Measurements from ENCODE around the gene MGARP.
"Not testable (repeated sequence)": the region's sequence is repeated elsewhere in the genome, so short reads cannot be mapped to it uniquely, and the experiment has no call there.

MGARP gene

GRCh38 chr4:139297001-139297410 lies 17.0 kb upstream of the MGARP start:
- DNase-seq (ENCODE audit: extremely low spot score, insufficient read length, low read depth) (no peak), FAIRE-seq (no peak)

GRCh38 chr4:139295942-139296299 lies 15.9 kb upstream of the MGARP start:
- DNase-seq (ENCODE audit: extremely low spot score, insufficient read length, low read depth), result no peak

GRCh38 chr4:139295206-139295941 lies 15.3 kb upstream of the MGARP start:
- peak; percentile 84 for FAIRE-seq

More at GRCh38 chr4:139295942-139296299, 15.9 kb upstream of the MGARP start:
- FAIRE-seq, result no peak

GRCh38 chr4:139286186-139286698 lies 6.2 kb upstream of the MGARP start:
- DNase-seq (ENCODE audit: extremely low spot score, insufficient read length, low read depth), result no peak
- FAIRE-seq, result no peak

More at GRCh38 chr4:139295206-139295941, 15.3 kb upstream of the MGARP start:
- DNase-seq (ENCODE audit: extremely low spot score, insufficient read length, low read depth), result peak; percentile 76

- no peak for DNase-seq (ENCODE audit: extremely low spot score, insufficient read length, low read depth)
Observed at GRCh38 chr4:139282721-139283075, 2.7 kb upstream of the MGARP start.

GRCh38 chr4:139282065-139282720 lies 2.2 kb upstream of the MGARP start:
- DNase-seq (ENCODE audit: extremely low spot score, insufficient read length, low read depth) (no peak), FAIRE-seq (no peak)

More at GRCh38 chr4:139282721-139283075, 2.7 kb upstream of the MGARP start:
- FAIRE-seq, result no peak

- no peak for FAIRE-seq
- DNase-seq (ENCODE audit: extremely low spot score, insufficient read length, low read depth), result no peak
Observed at GRCh38 chr4:139278912-139279759, 889 bp downstream of the MGARP start.

GRCh38 chr4:139278485-139278884 lies 1.5 kb downstream of the MGARP start:
- DNase-seq (ENCODE audit: extremely low spot score, insufficient read length, low read depth) (no peak), FAIRE-seq (no peak)

- no peak for DNase-seq (ENCODE audit: extremely low spot score, insufficient read length, low read depth)
- no peak for FAIRE-seq
Observed at GRCh38 chr4:139275281-139275735, 4.7 kb downstream of the MGARP start.

GRCh38 chr4:139274790-139275189 lies 5.2 kb downstream of the MGARP start:
- FAIRE-seq (no peak), DNase-seq (ENCODE audit: extremely low spot score, insufficient read length, low read depth) (no peak)

GRCh38 chr4:139273835-139274234 lies 6.2 kb downstream of the MGARP start:
- no peak for DNase-seq (ENCODE audit: extremely low spot score, insufficient read length, low read depth)
- FAIRE-seq, result no peak

- FAIRE-seq (no peak), DNase-seq (ENCODE audit: extremely low spot score, insufficient read length, low read depth) (no peak)
Observed at GRCh38 chr4:139267301-139267700, 12.7 kb downstream of the MGARP start.

GRCh38 chr4:139266583-139267257 lies 13.3 kb downstream of the MGARP start:
- FAIRE-seq (peak; percentile 100), DNase-seq (ENCODE audit: extremely low spot score, insufficient read length, low read depth) (peak; percentile 75)

- no peak for DNase-seq (ENCODE audit: extremely low spot score, insufficient read length, low read depth)
- no peak for FAIRE-seq
Observed at GRCh38 chr4:139266208-139266582, 13.8 kb downstream of the MGARP start.

- FAIRE-seq (no peak), DNase-seq (ENCODE audit: extremely low spot score, insufficient read length, low read depth) (no peak)
Observed at GRCh38 chr4:139265654-139266053, 14.4 kb downstream of the MGARP start.

GRCh38 chr4:139256349-139256748 lies 23.7 kb downstream of the MGARP start:
- DNase-seq (ENCODE audit: extremely low spot score, insufficient read length, low read depth), result no peak
- FAIRE-seq, result no peak

- DNase-seq (ENCODE audit: extremely low spot score, insufficient read length, low read depth); FAIRE-seq: not testable (repeated sequence)
Observed at GRCh38 chr4:139255581-139255980, 24.4 kb downstream of the MGARP start.

GRCh38 chr4:139253713-139254112 lies 26.3 kb downstream of the MGARP start:
- FAIRE-seq (no peak), DNase-seq (ENCODE audit: extremely low spot score, insufficient read length, low read depth) (no peak)

GRCh38 chr4:139253046-139253445 lies 27.0 kb downstream of the MGARP start:
- FAIRE-seq (no peak), DNase-seq (ENCODE audit: extremely low spot score, insufficient read length, low read depth) (no peak)

- DNase-seq (ENCODE audit: extremely low spot score, insufficient read length, low read depth) (no peak), FAIRE-seq (no peak)
Observed at GRCh38 chr4:139247700-139248238, 32.3 kb downstream of the MGARP start.

All from GM18507 (cell line).